ENCODE measurements around the gene NKD2.

- TF ChIP-seq POLR2A (IDR thresholded peaks at IDR 0.05) (no peak), CTCF (IDR thresholded peaks at IDR 0.05) (no peak)
Observed at GRCh38 chr5:1061916-1062315, 53.3 kb downstream of the NKD2 start.
